Stimulated activated CD8-positive, alpha-beta memory T cell treated with anti-CD3 and anti-CD28 coated beads, Interleukin-7, amount 100 ng/mL, for 4 hours (primary cell): Measurements from ENCODE around the gene ADGRA1.
"Not testable (repeated sequence)": the region's sequence is repeated elsewhere in the genome, so short reads cannot be mapped to it uniquely, and the experiment has no call there.

Source experiments
- DNase-seq, 2 donors: peaks; one replicate each; pipeline ENCODE4 v3.0.0-alpha.2; 2020; ENCODE audit warnings: low read depth in 2 of 2

Gene ADGRA1

GRCh38 chr10:133096616-133097269 is 9.0 kb downstream of the ADGRA1 start:
- DNase-seq = no peak

GRCh38 chr10:133097418-133097817 is 9.7 kb downstream of the ADGRA1 start:
- no peak for DNase-seq

GRCh38 chr10:133097961-133098360 is 10.2 kb downstream of the ADGRA1 start:
- DNase-seq = no peak

GRCh38 chr10:133098426-133099124 is 10.9 kb downstream of the ADGRA1 start:
- no peak for DNase-seq

GRCh38 chr10:133099571-133099970 is 11.8 kb downstream of the ADGRA1 start:
- DNase-seq = no peak

- no peak for DNase-seq
These were observed 12.5 kb downstream of the ADGRA1 start for GRCh38 chr10:133100186-133100585.

GRCh38 chr10:133100706-133101415 is 13.1 kb downstream of the ADGRA1 start:
- DNase-seq = no peak

- no peak for DNase-seq
These were observed 13.7 kb downstream of the ADGRA1 start for GRCh38 chr10:133101416-133101810.

GRCh38 chr10:133102415-133103095 is 14.8 kb downstream of the ADGRA1 start:
- no peak for DNase-seq

GRCh38 chr10:133103311-133103910 is 15.7 kb downstream of the ADGRA1 start:
- DNase-seq = no peak

- no peak for DNase-seq
These were observed 16.6 kb downstream of the ADGRA1 start for GRCh38 chr10:133104068-133104962.

- DNase-seq = no peak
These were observed 17.4 kb downstream of the ADGRA1 start for GRCh38 chr10:133104963-133105640.

GRCh38 chr10:133105686-133106390 is 18.1 kb downstream of the ADGRA1 start:
- DNase-seq = no peak

- no peak for DNase-seq
These were observed 18.8 kb downstream of the ADGRA1 start for GRCh38 chr10:133106516-133106915.

GRCh38 chr10:133107442-133107841 is 19.7 kb downstream of the ADGRA1 start:
- DNase-seq = no peak

GRCh38 chr10:133109711-133110110 is 22.0 kb downstream of the ADGRA1 start:
- no peak for DNase-seq

GRCh38 chr10:133110133-133110532 is 22.4 kb downstream of the ADGRA1 start:
- DNase-seq = no peak

- DNase-seq = no peak
These were observed 23.0 kb downstream of the ADGRA1 start for GRCh38 chr10:133110609-133111275.

- DNase-seq = not testable (repeated sequence)
These were observed 23.9 kb downstream of the ADGRA1 start for GRCh38 chr10:133111640-133112039.
